Activated naive CD4-positive, alpha-beta T cell treated with anti-CD3 and anti-CD28 coated beads, Interleukin-2, amount 10 ng/mL, durations not matched to agents 7 days and 5 days (primary cell): ENCODE data around the gene OTOG.
A peak's percentile ranks its signal among the peaks of the same experiment; 100 is the strongest.

ENCODE experiments used
- CTCF ChIA-PET: fragments of 350-600 bp; sonication (Branson Sonifier 250); formaldehyde crosslinking; loops from one replicate; lab custom pipeline; 2021; ENCODE audit warnings: antibody characterized with exemption; lab: Charles Lee
- DNase-seq: peaks from one replicate; pipeline ENCODE4 v3.0.0-alpha.2; 2020
- H3K27ac Mint-ChIP-seq: one replicate; pipeline ENCODE4 v1.8.0; 2021; ENCODE audit warnings: mild to moderate bottlenecking, moderate library complexity, mixed read lengths
- H3K27me3 Mint-ChIP-seq: one replicate; pipeline ENCODE4 v1.8.0; 2021; ENCODE audit warnings: mild to moderate bottlenecking, mixed read lengths
- H3K36me3 Mint-ChIP-seq: one replicate; pipeline ENCODE4 v1.8.0; 2021; ENCODE audit warnings: mixed read lengths
- H3K4me1 Mint-ChIP-seq: one replicate; pipeline ENCODE4 v1.8.0; 2021; ENCODE audit warnings: mixed read lengths
- H3K4me3 Mint-ChIP-seq: one replicate; pipeline ENCODE4 v1.8.0; 2021; ENCODE audit warnings: mild to moderate bottlenecking, moderate library complexity, mixed read lengths
- H3K9me3 Mint-ChIP-seq: one replicate; pipeline ENCODE4 v1.8.0; 2021; ENCODE audit warnings: mixed read lengths

Gene OTOG

GRCh38 chr11:17524221-17524620 is 22.8 kb upstream of the OTOG start:
- no peak overlapping the region for H3K4me3 Mint-ChIP-seq
- no peak overlapping the region for H3K27ac Mint-ChIP-seq
- CTCF ChIA-PET, result interaction anchor here (1.5 to 2.1 kb wide), 2 partner anchors 7 to 140 kb away, joined by 4 to 8 read pairs; no protein-coding TSS in a partner anchor
- peaks cover 11% of the 10 kb centered on the region for H3K27me3 Mint-ChIP-seq
- H3K4me1 Mint-ChIP-seq, result no peaks in the 10 kb centered on the region
- no peaks in the 10 kb centered on the region for H3K9me3 Mint-ChIP-seq
- no peak for DNase-seq
- H3K36me3 Mint-ChIP-seq, result no peaks in the 10 kb centered on the region

- Mint-ChIP-seq H3K4me3 (no peak overlapping the region), H3K9me3 (no peaks in the 10 kb centered on the region), H3K27ac (no peak overlapping the region), H3K27me3 (peaks cover 16% of the 10 kb centered on the region), H3K4me1 (no peaks in the 10 kb centered on the region), H3K36me3 (no peaks in the 10 kb centered on the region)
- CTCF ChIA-PET, result interaction anchor here (1.1 to 3.5 kb wide), 2 partner anchors 8 to 139 kb away, joined by 5 to 21 read pairs; no protein-coding TSS in a partner anchor
- DNase-seq, result no peak
Measured at GRCh38 chr11:17525570-17525969, 21.5 kb upstream of the OTOG start.

GRCh38 chr11:17526326-17526725 is 20.7 kb upstream of the OTOG start:
- DNase-seq, result no peak
- no peaks in the 10 kb centered on the region for H3K4me1 Mint-ChIP-seq
- no peak overlapping the region for H3K4me3 Mint-ChIP-seq
- H3K36me3 Mint-ChIP-seq, result no peaks in the 10 kb centered on the region
- CTCF ChIA-PET, result interaction anchor here (1.1 to 3.5 kb wide), 3 partner anchors 9 to 140 kb away, joined by 5 to 21 read pairs (median 10); no protein-coding TSS in a partner anchor
- peaks cover 17% of the 10 kb centered on the region for H3K27me3 Mint-ChIP-seq
- H3K9me3 Mint-ChIP-seq, result no peaks in the 10 kb centered on the region
- H3K27ac Mint-ChIP-seq, result no peak overlapping the region

DNA sequence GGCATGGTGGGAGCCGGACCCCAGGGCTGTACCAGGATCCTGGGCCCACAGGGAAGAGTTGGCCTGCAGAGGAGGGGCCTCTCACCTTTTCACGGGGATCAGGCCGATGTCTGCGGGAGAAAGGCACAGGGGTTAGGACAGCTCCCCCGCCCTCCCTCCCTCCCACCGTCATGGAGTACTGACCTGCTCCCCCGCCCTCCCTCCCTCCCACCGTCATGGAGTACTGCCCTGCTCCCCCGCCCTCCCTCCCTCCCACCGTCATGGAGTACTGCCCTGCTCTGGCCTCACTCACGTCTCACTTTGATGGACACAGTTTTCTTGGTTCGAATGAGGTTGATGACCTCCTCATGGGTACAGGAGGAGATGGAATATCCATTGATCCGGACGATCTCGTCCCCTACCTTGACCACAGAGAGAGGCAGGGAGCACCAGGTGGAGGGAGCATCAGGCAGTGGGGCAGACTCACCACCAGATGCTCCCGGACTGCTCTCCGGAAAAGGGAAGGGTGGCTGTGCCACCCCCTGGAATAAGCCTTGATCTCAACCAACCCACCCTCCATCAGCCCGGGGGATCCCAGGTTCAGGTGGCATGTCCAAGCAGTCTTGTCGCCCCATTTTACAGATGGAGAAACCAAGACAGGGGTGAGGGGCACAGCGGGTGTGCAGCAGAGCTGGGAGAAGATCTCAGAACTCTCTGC is 20.0 kb upstream of the OTOG start:
- H3K4me3 Mint-ChIP-seq, result no peak overlapping the region
- H3K27ac Mint-ChIP-seq, result no peak overlapping the region
- CTCF ChIA-PET, result interaction anchor here (0.6 to 3.5 kb wide), 19 partner anchors 9 to 581 kb away, joined by 3 to 49 read pairs (median 5); no protein-coding TSS in a partner anchor
- H3K9me3 Mint-ChIP-seq, result no peaks in the 10 kb centered on the region
- peaks cover 24% of the 10 kb centered on the region for H3K27me3 Mint-ChIP-seq
- H3K4me1 Mint-ChIP-seq, result no peaks in the 10 kb centered on the region
- no peak for DNase-seq
- H3K36me3 Mint-ChIP-seq, result no peaks in the 10 kb centered on the region

- Mint-ChIP-seq H3K27me3 (peaks cover 24% of the 10 kb centered on the region), H3K27ac (no peak overlapping the region), H3K4me1 (no peaks in the 10 kb centered on the region), H3K36me3 (no peaks in the 10 kb centered on the region), H3K9me3 (no peaks in the 10 kb centered on the region), H3K4me3 (no peak overlapping the region)
- DNase-seq, result no peak
- CTCF ChIA-PET, result interaction anchor here (0.6 to 3.5 kb wide), 25 partner anchors 9 to 581 kb away, joined by 3 to 49 read pairs (median 4); partner anchors contain the start of gene KCNJ11
Measured at GRCh38 chr11:17527628-17527995, 19.4 kb upstream of the OTOG start.

DNA sequence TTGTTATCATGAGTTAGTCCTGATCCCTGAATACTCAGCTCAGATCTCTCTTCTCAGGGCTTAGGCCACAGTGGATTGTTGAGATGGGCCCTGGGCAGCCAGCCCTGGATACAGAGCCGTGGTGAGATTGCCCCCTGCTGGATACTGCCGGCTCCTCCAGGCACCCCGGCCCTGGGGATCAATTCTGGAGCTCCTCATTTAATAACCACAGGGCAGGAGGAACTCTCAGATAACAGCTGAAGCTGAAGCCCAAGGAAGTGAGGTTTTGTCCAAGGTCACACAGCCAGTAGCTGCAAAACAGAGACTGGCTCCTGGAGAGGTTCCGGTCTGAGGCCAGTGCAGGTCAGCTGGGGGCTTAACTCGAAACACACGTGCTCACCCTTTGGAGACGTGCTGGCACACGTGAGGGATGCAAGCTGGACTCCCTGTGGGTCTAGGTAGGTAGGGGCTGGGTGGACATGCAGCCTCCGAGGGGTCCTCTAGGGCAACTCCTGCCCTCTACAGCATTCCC is 18.8 kb upstream of the OTOG start:
- Mint-ChIP-seq H3K36me3 (no peaks in the 10 kb centered on the region), H3K4me3 (no peak overlapping the region), H3K27ac (no peak overlapping the region), H3K4me1 (no peaks in the 10 kb centered on the region), H3K27me3 (peaks cover 24% of the 10 kb centered on the region), H3K9me3 (no peaks in the 10 kb centered on the region)
- CTCF ChIA-PET, result interaction anchor here (0.6 to 3.5 kb wide), 32 partner anchors 8 to 582 kb away, joined by 3 to 49 read pairs (median 3); partner anchors contain the start of genes KCNJ11 and USH1C
- DNase-seq, result peak; percentile 65

DNA sequence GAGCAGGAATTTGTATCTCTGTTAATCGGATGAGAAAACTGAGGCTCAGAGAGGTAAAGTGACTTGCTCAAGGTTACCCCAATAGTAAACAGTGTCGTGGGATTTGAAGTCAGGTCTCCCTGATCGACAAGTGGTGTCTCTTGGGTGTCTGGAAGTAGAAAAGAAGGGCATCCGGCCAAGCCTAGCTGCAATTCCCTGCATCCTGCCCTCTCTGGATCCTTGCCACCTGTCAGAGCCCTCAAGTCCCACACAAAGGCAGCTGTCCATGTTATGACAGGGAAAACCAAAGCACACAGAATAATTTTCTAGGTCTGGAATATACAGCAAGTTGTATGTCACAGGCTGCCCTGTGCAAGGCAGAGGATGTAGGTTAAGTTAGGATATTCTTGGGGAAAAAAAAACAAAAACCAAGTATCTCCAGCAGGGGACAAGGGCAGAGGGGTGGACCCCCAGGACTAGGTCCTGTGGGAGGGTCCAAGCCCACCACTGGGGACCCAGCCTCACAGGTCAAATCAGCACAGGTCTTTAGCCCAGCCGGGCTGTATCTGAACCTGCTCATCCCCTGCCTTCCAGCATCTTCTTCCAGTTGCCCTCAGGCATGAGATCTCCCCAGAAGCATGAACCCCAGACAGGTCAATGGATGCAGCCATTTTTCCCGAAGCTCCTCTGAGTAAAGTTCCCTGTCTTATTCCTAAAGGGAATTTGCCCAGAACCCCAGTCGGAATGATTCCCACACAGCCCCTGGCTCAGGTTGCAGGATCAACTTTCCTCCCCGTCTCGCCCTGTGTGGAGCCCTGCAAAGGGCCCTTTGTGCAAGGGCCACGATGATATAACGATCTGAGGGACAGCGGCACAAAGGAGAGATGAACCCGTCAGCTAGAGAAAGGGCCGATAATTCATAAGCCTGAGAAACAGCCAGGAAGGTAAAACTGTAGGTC is 17.9 kb upstream of the OTOG start:
- H3K27ac Mint-ChIP-seq, result no peak overlapping the region
- H3K9me3 Mint-ChIP-seq, result no peaks in the 10 kb centered on the region
- CTCF ChIA-PET, result interaction anchor here (0.7 to 3.5 kb wide), 10 partner anchors 11 to 583 kb away, joined by 3 to 49 read pairs (median 4); no protein-coding TSS in a partner anchor
- no peak overlapping the region for H3K4me3 Mint-ChIP-seq
- DNase-seq, result no peak
- no peaks in the 10 kb centered on the region for H3K4me1 Mint-ChIP-seq
- peaks cover 24% of the 10 kb centered on the region for H3K27me3 Mint-ChIP-seq
- no peaks in the 10 kb centered on the region for H3K36me3 Mint-ChIP-seq

DNA sequence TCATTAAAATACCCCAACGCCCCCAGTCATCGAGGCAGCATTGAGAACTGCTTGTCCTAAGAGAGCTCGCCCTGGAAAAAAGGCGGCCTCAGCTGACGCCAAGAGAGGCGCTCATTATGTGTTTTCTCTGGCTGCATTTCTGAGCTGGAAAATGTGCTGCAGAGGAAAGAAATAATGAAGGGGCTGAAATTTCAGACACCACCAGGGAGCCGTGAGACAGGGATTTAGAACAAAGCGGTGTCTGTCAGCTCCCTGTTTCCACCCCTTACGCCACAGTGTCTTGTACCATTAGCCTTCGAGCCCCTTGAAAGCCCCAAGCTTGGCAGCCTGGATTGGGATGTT is 17.2 kb upstream of the OTOG start:
- Mint-ChIP-seq H3K36me3 (no peaks in the 10 kb centered on the region), H3K27me3 (peaks cover 29% of the 10 kb centered on the region), H3K9me3 (no peaks in the 10 kb centered on the region), H3K27ac (no peak overlapping the region), H3K4me1 (no peaks in the 10 kb centered on the region), H3K4me3 (no peak overlapping the region)
- no peak for DNase-seq
- CTCF ChIA-PET, result interaction anchor here (1.2 to 2.9 kb wide), 3 partner anchors 24 to 175 kb away, joined by 3 to 31 read pairs (median 4); no protein-coding TSS in a partner anchor

DNA sequence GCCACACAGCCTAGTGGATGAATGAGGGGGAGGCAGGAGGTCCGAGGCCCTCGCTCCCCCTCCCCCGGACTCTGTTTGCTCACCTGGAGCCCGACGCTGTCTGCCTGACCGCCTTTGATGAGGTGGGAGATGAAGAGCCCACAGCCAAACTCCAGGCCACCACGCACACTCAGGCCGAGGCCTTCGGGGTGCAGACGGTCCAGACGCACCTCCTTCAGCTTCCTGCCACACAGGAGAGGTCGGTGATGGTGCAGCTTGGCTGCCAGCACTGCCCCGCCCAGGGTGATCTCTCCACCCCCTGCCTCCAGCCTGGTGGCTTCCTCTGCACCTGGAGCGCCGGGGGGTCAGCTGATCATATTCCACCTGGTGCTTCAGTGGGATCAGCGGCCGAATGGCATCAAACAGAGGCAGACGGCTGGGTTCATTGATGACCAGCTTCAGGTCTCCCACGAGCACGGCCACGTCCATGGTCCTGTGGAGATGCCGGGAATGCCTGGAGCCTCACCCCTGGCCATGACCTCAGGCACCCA is 15.9 kb upstream of the OTOG start:
- no peak overlapping the region for H3K27ac Mint-ChIP-seq
- H3K4me1 Mint-ChIP-seq, result no peaks in the 10 kb centered on the region
- no peaks in the 10 kb centered on the region for H3K36me3 Mint-ChIP-seq
- no peaks in the 10 kb centered on the region for H3K9me3 Mint-ChIP-seq
- no peak overlapping the region for H3K4me3 Mint-ChIP-seq
- DNase-seq, result no peak
- peaks cover 33% of the 10 kb centered on the region for H3K27me3 Mint-ChIP-seq
- CTCF ChIA-PET, result interaction anchor here (0.9 to 2.2 kb wide), 3 partner anchors 8 to 147 kb away, joined by 3 to 8 read pairs (median 4); partner anchors contain the start of gene KCNJ11

- no peak overlapping the region for H3K27ac Mint-ChIP-seq
- no peaks in the 10 kb centered on the region for H3K9me3 Mint-ChIP-seq
- CTCF ChIA-PET, result interaction anchor here (0.9 to 2.2 kb wide), 2 partner anchors 9 to 143 kb away, joined by 3 to 8 read pairs; partner anchors contain the start of gene KCNJ11
- no peak for DNase-seq
- H3K4me1 Mint-ChIP-seq, result no peaks in the 10 kb centered on the region
- H3K36me3 Mint-ChIP-seq, result no peaks in the 10 kb centered on the region
- no peak overlapping the region for H3K4me3 Mint-ChIP-seq
- peaks cover 38% of the 10 kb centered on the region for H3K27me3 Mint-ChIP-seq
Measured at GRCh38 chr11:17531636-17532113, 15.4 kb upstream of the OTOG start.

DNA sequence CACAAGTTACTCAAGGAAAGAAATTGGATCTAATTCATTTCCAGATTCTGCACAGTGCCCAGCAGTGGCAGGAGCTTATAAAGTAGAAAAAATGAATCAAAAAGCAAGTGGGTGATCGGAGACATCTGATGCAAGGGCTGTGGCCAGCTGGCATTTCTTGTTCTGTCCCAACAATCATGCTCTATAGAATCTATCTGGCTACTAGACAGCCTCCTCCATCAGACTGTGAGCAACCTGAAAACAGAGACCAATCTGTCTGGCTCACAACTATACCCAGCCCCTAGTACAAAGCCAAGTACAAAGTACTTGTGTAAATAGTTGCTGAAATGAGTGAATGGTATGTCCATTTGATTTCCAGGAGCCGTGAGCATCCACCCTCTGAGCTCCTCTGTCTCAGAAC is 14.3 kb upstream of the OTOG start:
- CTCF ChIA-PET, result interaction anchor here (2.2 kb wide), 1 partner anchor 10 kb away, joined by 8 read pairs; no protein-coding TSS in a partner anchor

GRCh38 chr11:17533341-17533740 is 13.7 kb upstream of the OTOG start:
- Mint-ChIP-seq H3K4me3 (no peak overlapping the region), H3K9me3 (no peaks in the 10 kb centered on the region), H3K27ac (no peak overlapping the region), H3K36me3 (no peaks in the 10 kb centered on the region), H3K4me1 (no peaks in the 10 kb centered on the region), H3K27me3 (peaks cover 44% of the 10 kb centered on the region)
- CTCF ChIA-PET, result no interaction called here
- no peak for DNase-seq

More for the DNA sequence above, 14.3 kb upstream of the OTOG start:
- DNase-seq, result no peak
- no peaks in the 10 kb centered on the region for H3K36me3 Mint-ChIP-seq
- H3K27ac Mint-ChIP-seq, result no peak overlapping the region
- H3K4me1 Mint-ChIP-seq, result no peaks in the 10 kb centered on the region
- H3K27me3 Mint-ChIP-seq, result peaks cover 44% of the 10 kb centered on the region
- H3K9me3 Mint-ChIP-seq, result no peaks in the 10 kb centered on the region
- no peak overlapping the region for H3K4me3 Mint-ChIP-seq

DNA sequence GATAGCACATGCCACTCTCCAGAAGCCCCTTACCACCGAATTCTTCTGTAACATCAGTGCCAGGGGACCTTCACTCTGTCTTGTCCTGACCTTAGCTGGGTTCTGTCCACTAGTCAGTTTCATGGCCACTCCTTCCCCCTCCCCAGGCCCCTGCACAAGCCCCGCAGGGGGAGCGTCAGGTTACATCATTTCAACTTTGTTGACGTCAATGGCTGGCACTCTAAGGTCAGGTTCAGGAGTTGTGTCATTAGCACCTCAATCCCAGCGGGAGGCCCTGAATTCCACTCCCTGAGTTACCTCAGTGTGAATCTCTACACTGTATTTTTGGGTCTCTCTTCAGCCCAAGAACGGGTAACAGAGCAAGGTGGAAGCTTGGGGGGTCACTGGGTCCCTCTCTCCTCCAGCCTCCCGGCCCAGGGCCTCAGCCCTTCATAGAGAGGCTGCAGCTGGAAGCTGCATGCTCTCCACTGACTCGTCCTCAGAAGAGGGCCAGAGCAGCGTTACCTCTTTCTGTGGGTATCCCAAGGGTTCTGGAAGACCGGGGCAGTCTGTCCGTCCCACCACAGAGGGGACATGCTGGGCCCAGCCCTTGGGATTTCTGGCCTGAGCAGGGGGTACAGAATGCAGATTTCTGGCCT is 13.2 kb upstream of the OTOG start:
- no peaks in the 10 kb centered on the region for H3K4me1 Mint-ChIP-seq
- no peak overlapping the region for H3K27ac Mint-ChIP-seq
- no peak for DNase-seq
- no peaks in the 10 kb centered on the region for H3K36me3 Mint-ChIP-seq
- H3K27me3 Mint-ChIP-seq, result peaks cover 44% of the 10 kb centered on the region
- H3K9me3 Mint-ChIP-seq, result no peaks in the 10 kb centered on the region
- CTCF ChIA-PET, result no interaction called here
- no peak overlapping the region for H3K4me3 Mint-ChIP-seq
